ENCODE data around the gene LAP3. TPM values are rescaled to one million over a fixed set of nuclear protein-coding genes. Genes with fewer than 3 reads are reported as not detected.

LAP3 gene
- total RNA-seq, 1 donor from 2014 or later: 81.6 TPM

DNA sequence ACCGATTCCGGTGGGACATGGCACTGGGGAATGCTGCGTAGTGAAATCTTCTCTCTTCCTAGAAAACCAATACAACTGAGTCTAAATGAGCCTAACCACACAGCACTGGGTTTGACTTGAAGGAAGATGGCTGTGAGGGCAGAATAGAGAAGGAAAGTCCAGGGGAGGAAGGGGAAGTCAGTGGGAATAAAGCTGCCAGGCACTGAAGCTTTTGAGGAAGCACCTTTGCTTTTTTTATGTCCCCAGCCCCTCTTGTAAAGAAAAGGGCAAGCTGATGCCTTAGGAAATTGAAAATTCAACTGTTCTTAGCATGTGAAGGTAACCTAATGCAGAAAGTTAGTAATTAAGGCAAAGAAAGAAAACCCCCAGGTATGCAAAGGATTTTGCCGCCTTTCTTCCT lies 58.1 kb downstream of the LAP3 start:
- no peak overlapping the region for H3K4me3 Mint-ChIP-seq (ENCODE audit: low read depth)
- no peaks in the 10 kb centered on the region for H3K4me1 Mint-ChIP-seq (ENCODE audit: low read depth)
- H3K9me3 Mint-ChIP-seq (ENCODE audit: low read depth): no peaks in the 10 kb centered on the region
- peak overlapping the region; percentile 12 for H3K27ac Mint-ChIP-seq
- no peaks in the 10 kb centered on the region for H3K27me3 Mint-ChIP-seq
- no peak for DNase-seq (ENCODE audit: low spot score, unreplicated experiment)
- H3K36me3 Mint-ChIP-seq (ENCODE audit: insufficient read depth): peaks cover 21% of the 10 kb centered on the region
- TF ChIP-seq, protein P1, sequence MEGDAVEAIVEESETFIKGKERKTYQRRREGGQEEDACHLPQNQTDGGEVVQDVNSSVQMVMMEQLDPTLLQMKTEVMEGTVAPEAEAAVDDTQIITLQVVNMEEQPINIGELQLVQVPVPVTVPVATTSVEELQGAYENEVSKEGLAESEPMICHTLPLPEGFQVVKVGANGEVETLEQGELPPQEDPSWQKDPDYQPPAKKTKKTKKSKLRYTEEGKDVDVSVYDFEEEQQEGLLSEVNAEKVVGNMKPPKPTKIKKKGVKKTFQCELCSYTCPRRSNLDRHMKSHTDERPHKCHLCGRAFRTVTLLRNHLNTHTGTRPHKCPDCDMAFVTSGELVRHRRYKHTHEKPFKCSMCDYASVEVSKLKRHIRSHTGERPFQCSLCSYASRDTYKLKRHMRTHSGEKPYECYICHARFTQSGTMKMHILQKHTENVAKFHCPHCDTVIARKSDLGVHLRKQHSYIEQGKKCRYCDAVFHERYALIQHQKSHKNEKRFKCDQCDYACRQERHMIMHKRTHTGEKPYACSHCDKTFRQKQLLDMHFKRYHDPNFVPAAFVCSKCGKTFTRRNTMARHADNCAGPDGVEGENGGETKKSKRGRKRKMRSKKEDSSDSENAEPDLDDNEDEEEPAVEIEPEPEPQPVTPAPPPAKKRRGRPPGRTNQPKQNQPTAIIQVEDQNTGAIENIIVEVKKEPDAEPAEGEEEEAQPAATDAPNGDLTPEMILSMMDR (IDR thresholded peaks at IDR 0.05; ENCODE audit: unreplicated experiment): no peak

DNA sequence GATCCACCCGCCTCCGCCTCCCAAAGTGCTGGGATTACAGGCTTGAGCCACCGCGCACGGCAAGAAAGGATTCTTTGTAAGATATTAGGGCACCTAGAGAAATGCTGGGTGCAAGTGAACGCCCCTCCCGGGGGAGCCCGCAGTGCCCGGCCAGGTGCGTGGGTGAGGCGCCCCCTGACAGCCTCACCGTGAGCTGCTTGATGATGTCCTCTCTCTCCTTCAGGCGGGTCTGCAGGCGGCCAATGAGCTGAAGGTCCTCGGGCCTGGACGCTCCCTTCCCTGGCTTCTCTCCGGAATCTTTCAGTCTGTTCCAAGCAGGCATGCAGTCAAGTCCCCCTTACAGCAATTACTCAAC lies 59.3 kb downstream of the LAP3 start:
- TF ChIP-seq, protein P1 (IDR thresholded peaks at IDR 0.05; ENCODE audit: unreplicated experiment): no peak
- H3K27ac Mint-ChIP-seq: no peak overlapping the region
- no peaks in the 10 kb centered on the region for H3K9me3 Mint-ChIP-seq (ENCODE audit: low read depth)

DNA sequence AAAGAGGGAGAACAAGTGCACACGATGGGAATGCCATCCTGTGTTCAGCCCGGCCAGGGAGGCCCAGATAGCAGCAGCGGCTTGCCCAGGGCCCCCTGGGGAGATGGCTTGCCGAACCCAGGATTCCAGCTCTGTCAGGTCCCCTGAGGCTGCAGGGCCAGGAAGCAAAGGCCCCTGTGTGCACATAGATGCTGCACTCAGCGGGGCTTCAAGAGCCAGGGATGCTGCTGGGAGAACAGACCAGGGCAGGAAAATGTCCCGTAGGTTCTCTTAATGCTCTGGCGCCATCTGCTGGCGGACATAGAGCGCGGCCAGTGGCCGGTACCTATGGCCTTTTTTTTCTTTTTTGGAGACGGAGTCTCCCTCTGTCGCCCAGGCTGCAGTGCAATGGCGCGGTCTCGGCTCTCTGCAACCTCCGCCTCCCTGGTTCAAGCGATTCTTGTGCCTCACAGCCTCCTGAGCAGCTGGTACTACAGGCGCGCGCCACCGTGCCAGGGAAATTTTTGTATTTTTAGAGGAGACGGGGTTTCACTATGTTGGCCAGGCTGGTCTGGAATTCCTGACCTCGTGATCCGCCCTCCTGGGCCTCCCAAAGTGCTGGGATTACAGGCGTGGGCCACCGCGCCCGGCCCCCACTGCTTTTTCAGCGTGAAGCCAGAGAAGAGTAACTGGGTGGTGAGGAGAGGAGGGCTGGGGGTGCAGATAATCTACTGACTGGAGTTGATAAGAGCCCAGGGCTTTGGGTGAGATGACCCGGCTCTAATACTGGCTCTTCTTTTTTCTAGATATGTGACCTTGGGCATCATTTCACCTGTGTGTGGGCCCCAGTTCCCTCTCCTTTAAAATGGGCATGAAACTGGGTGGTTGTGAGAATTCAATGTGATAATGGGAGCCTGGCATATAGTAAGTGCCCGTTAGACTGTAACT lies 60.0 kb downstream of the LAP3 start:
- TF ChIP-seq, protein P1 (IDR thresholded peaks at IDR 0.05; ENCODE audit: unreplicated experiment): peak; percentile 94
- Mint-ChIP-seq H3K4me1 (ENCODE audit: low read depth) (no peaks in the 10 kb centered on the region), H3K27ac (no peak overlapping the region), H3K4me3 (ENCODE audit: low read depth) (no peak overlapping the region), H3K36me3 (ENCODE audit: insufficient read depth) (peaks cover 19% of the 10 kb centered on the region), H3K27me3 (no peaks in the 10 kb centered on the region), H3K9me3 (ENCODE audit: low read depth) (no peaks in the 10 kb centered on the region)
- DNase-seq (ENCODE audit: low spot score, unreplicated experiment): peak; percentile 70

More for the DNA sequence above, 59.3 kb downstream of the LAP3 start:
- Mint-ChIP-seq H3K36me3 (ENCODE audit: insufficient read depth) (peaks cover 22% of the 10 kb centered on the region), H3K27me3 (no peaks in the 10 kb centered on the region), H3K4me3 (ENCODE audit: low read depth) (no peak overlapping the region), H3K4me1 (ENCODE audit: low read depth) (no peaks in the 10 kb centered on the region)
- no peak for DNase-seq (ENCODE audit: low spot score, unreplicated experiment)

DNA sequence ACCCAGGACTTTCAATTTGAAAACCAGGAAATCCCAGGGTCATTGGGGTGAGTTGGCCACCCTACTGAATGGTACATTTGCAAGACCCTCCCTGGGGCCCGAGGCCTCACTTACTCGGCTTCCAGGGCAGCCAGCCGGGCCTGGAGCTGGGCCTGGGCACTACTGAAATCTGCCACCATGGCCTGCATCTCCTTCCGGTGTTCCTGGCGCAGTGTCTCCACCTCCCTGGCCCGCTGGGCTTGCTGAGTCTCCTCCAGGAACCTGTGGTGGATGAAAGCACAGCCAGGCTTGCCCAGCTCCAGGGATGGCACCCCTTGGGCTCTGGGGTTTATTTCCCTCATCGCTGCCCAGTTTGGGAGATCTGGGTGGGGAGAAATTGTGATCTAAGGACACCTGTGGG lies 62.1 kb downstream of the LAP3 start:
- TF ChIP-seq, protein P1 (IDR thresholded peaks at IDR 0.05; ENCODE audit: unreplicated experiment): no peak
- H3K27ac Mint-ChIP-seq: no peak overlapping the region
- no peak overlapping the region for H3K4me3 Mint-ChIP-seq (ENCODE audit: low read depth)
- peaks cover 10% of the 10 kb centered on the region for H3K9me3 Mint-ChIP-seq (ENCODE audit: low read depth)
- DNase-seq (ENCODE audit: low spot score, unreplicated experiment): no peak
- H3K4me1 Mint-ChIP-seq (ENCODE audit: low read depth): no peaks in the 10 kb centered on the region
- no peaks in the 10 kb centered on the region for H3K27me3 Mint-ChIP-seq
- peaks cover 22% of the 10 kb centered on the region for H3K36me3 Mint-ChIP-seq (ENCODE audit: insufficient read depth)

DNA sequence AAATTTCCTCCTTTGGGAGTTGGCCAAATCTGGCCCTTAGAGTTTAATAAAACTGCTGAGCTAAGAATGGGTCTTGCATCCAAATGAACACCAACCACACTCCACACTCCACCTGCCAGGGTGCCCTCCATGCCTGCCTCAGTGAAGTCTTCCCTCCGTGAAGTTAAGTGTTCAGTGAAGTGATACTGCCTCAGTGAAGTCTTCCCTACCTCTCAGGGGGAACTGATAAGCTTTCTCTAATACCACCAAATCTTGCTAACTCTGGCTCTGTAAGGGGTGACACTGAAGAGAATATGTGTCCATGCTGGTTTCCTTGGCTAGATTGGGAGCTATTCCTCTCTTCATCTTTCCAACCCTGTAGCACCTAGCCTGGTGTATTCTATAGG lies 65.4 kb downstream of the LAP3 start:
- no peak overlapping the region for H3K27ac Mint-ChIP-seq

More for the DNA sequence above, 65.4 kb downstream of the LAP3 start:
- TF ChIP-seq, protein P1 (IDR thresholded peaks at IDR 0.05; ENCODE audit: unreplicated experiment): no peak
- no peaks in the 10 kb centered on the region for H3K4me1 Mint-ChIP-seq (ENCODE audit: low read depth)
- H3K4me3 Mint-ChIP-seq (ENCODE audit: low read depth): no peak overlapping the region
- peaks cover 16% of the 10 kb centered on the region for H3K36me3 Mint-ChIP-seq (ENCODE audit: insufficient read depth)
- H3K27me3 Mint-ChIP-seq: no peaks in the 10 kb centered on the region
- no peak for DNase-seq (ENCODE audit: low spot score, unreplicated experiment)
- H3K9me3 Mint-ChIP-seq (ENCODE audit: low read depth): peaks cover 10% of the 10 kb centered on the region

Measured in progenitor cell of endocrine pancreas (in vitro differentiated cells).